GM23338 (cell line): ENCODE measurements around the gene KIAA1755. TPM values are rescaled to one million over a fixed set of nuclear protein-coding genes. Genes with fewer than 3 reads are reported as not detected.

Experiments used
- ATAC-seq: fragments of 200-7000 bp; cut with Tn5 transposase; 3 replicates; pipeline ENCODE4 v1.9.1; 2020
- DNase-seq: peaks from one replicate; pipeline ENCODE4 v3.0.0-alpha.2; 2015; ENCODE audit warnings: low spot score
- H2AFZ ChIP-seq: fragments of 200-600 bp; sonication (generic); 2 replicates; pipeline ENCODE4 v1.8.0; 2016; ENCODE audit warnings: antibody characterized with exemption, mild to moderate bottlenecking, moderate library complexity
- H3F3A ChIP-seq: fragments of 200-600 bp; sonication (generic); replicated peaks from 2 replicates; pipeline ENCODE4 v1.8.0; 2017; ENCODE audit warnings: antibody characterized with exemption, mixed run types, low read depth
- H3K27ac ChIP-seq: fragments of 200-600 bp; sonication (generic); 2 replicates; pipeline ENCODE4 v1.6.1; 2016; ENCODE audit warnings: low read depth
- H3K27me3 ChIP-seq: fragments of 200-600 bp; sonication (generic); 2 replicates; pipeline ENCODE4 v1.8.0; 2016; ENCODE audit warnings: mild to moderate bottlenecking, mixed run types, moderate library complexity; ENCODE audit not compliant: insufficient read depth
- H3K36me3 ChIP-seq: fragments of 200-600 bp; sonication (generic); 2 replicates; pipeline ENCODE4 v1.8.0; 2016; ENCODE audit warnings: mild to moderate bottlenecking; ENCODE audit not compliant: insufficient read depth
- H3K4me1 ChIP-seq: fragments of 200-600 bp; sonication (generic); 2 replicates; pipeline ENCODE4 v1.8.0; 2016; ENCODE audit warnings: mild to moderate bottlenecking, moderate library complexity; ENCODE audit not compliant: insufficient read depth
- H3K4me2 ChIP-seq: fragments of 200-600 bp; sonication (generic); 2 replicates; pipeline ENCODE4 v1.7.1; 2017; ENCODE audit warnings: mixed run types
- H3K4me3 ChIP-seq: fragments of 200-600 bp; sonication (generic); 2 replicates; pipeline ENCODE4 v1.6.1; 2016; ENCODE audit warnings: mixed run types
- H3K79me2 ChIP-seq: fragments of 200-600 bp; sonication (generic); replicated peaks from 2 replicates; pipeline ENCODE4 v1.8.0; 2017; ENCODE audit warnings: mild to moderate bottlenecking; ENCODE audit not compliant: insufficient read depth
- H3K9me2 ChIP-seq: fragments of 200-600 bp; sonication (generic); 2 replicates; pipeline ENCODE4 v1.8.0; 2017; ENCODE audit not compliant: insufficient read depth
- H4K20me1 ChIP-seq: fragments of 200-600 bp; sonication (generic); replicated peaks from 2 replicates; pipeline ENCODE4 v1.8.0; 2017; ENCODE audit warnings: mild to moderate bottlenecking; ENCODE audit not compliant: insufficient read depth
- H3K27ac Mint-ChIP-seq: 2 replicates; pipeline ENCODE4 v1.8.0; 2020; ENCODE audit warnings: inconsistent platforms, mild to moderate bottlenecking, moderate library complexity, mixed read lengths
- H3K27me3 Mint-ChIP-seq: 3 replicates; pipeline ENCODE4 v1.8.0; 2022; ENCODE audit warnings: low read depth, mild to moderate bottlenecking, moderate library complexity, mixed read lengths, inconsistent platforms; ENCODE audit not compliant: insufficient read depth, poor library complexity
- H3K36me3 Mint-ChIP-seq: 3 replicates; pipeline ENCODE4 v1.8.0; 2021; ENCODE audit warnings: low read depth, mild to moderate bottlenecking, inconsistent platforms, moderate library complexity, mixed read lengths
- H3K4me1 Mint-ChIP-seq: 3 replicates; pipeline ENCODE4 v1.8.0; 2020; ENCODE audit warnings: mild to moderate bottlenecking, inconsistent platforms, mixed read lengths
- H3K4me3 Mint-ChIP-seq: 3 replicates; pipeline ENCODE4 v1.8.0; 2021; ENCODE audit warnings: moderate library complexity, mild to moderate bottlenecking, inconsistent platforms, mixed read lengths
- H3K9me3 Mint-ChIP-seq: 3 replicates; pipeline ENCODE4 v1.8.0; 2020; ENCODE audit warnings: moderate library complexity, mild to moderate bottlenecking, inconsistent platforms, mixed read lengths
- CREB1 ChIP-seq: fragments of 250-450 bp; sonication (Bioruptor Pico); IDR thresholded peaks from 2 replicates; pipeline ENCODE4 v1.5.0; 2020; ENCODE audit warnings: low read depth, mild to moderate bottlenecking, moderate library complexity
- CTCF ChIP-seq, 2 experiments: fragments of 200-600 bp in 1 of 2; sonication (generic) in 1 of 2; conservative IDR thresholded peaks; 2 replicates each; pipeline versions ENCODE4 v1.5.1 to v1.6.1; 2016 to 2017; ENCODE audit warnings: antibody characterized with exemption in 2 of 2, low read depth in 2 of 2, mild to moderate bottlenecking in 2 of 2, moderate library complexity in 1 of 2
- ETS1 ChIP-seq: IDR thresholded peaks from 2 replicates; pipeline ENCODE4 v1.6.1; 2016; ENCODE audit warnings: antibody characterized with exemption
- EZH2 ChIP-seq: fragments of 200-600 bp; sonication (generic); IDR thresholded peaks from one replicate; pipeline ENCODE4 v1.8.0; 2017; ENCODE audit warnings: antibody characterized with exemption, mild to moderate bottlenecking, low read depth; ENCODE audit not compliant: unreplicated experiment
- EZH2phosphoT487 ChIP-seq: fragments of 200-600 bp; sonication (generic); IDR thresholded peaks from one replicate; pipeline ENCODE4 v1.8.1; 2018; ENCODE audit warnings: antibody characterized with exemption; ENCODE audit not compliant: unreplicated experiment
- JUNB ChIP-seq: IDR thresholded peaks from one replicate; pipeline ENCODE4 v1.6.1; 2016; ENCODE audit warnings: antibody characterized with exemption; ENCODE audit not compliant: unreplicated experiment
- NANOG ChIP-seq: IDR thresholded peaks from 2 replicates; pipeline ENCODE4 v1.6.1; 2016; ENCODE audit warnings: antibody characterized with exemption, borderline replicate concordance
- POLR2AphosphoS5 ChIP-seq: IDR thresholded peaks from 2 replicates; pipeline ENCODE4 v1.6.1; 2016; ENCODE audit warnings: antibody characterized with exemption, low read depth
- REST ChIP-seq: IDR thresholded peaks from one replicate; pipeline ENCODE4 v1.6.1; 2018; ENCODE audit warnings: antibody characterized with exemption; ENCODE audit not compliant: unreplicated experiment
- STAT1 ChIP-seq: IDR thresholded peaks from one replicate; pipeline ENCODE4 v1.6.1; 2016; ENCODE audit warnings: antibody characterized with exemption; ENCODE audit not compliant: unreplicated experiment
- ZNF114 ChIP-seq: fragments of 250-450 bp; sonication (Bioruptor Pico); IDR thresholded peaks from 2 replicates; pipeline ENCODE4 v1.5.0; 2020; ENCODE audit warnings: mild to moderate bottlenecking, moderate library complexity
- ZNF331 ChIP-seq: fragments of 250-450 bp; sonication (Bioruptor Pico); IDR thresholded peaks from 2 replicates; pipeline ENCODE4 v1.5.0; 2020; ENCODE audit warnings: low read depth, mild to moderate bottlenecking, moderate library complexity
- ZNF462 ChIP-seq: fragments of 250-450 bp; sonication (Bioruptor Pico); IDR thresholded peaks from 2 replicates; pipeline ENCODE4 v1.5.0; 2020; ENCODE audit warnings: mild to moderate bottlenecking, moderate library complexity
- polyA plus RNA-seq: library from polyadenylated mRNA; unstranded; fragments of >200 nt; fragmentation: Nextera tagmentation; extraction: Ambion mirVana; gene quantifications from 2 replicates; pipeline ENCODE4 v1.2.1, GENCODE V29; 2016
- total RNA-seq: library from RNA; depleted of rRNA; stranded (reverse); fragments of >200 nt; shearing (Covaris generic); gene quantifications from 2 replicates; pipeline ENCODE4 v1.2.3, GENCODE V29; 2014

The KIAA1755 gene
- total and polyA plus RNA-seq, 2 experiments from 2014 or later = 0.28 TPM; not detected in 1

GRCh38 chr20:38192323-38192885 lies 68.1 kb downstream of the KIAA1755 start:
- H3K27ac ChIP-seq = no peak overlapping the region
- H3K4me2 ChIP-seq = no peak overlapping the region
- no peak overlapping the region for H2AFZ ChIP-seq
- Mint-ChIP-seq H3K27me3 (peaks cover 4% of the 10 kb centered on the region), H3K9me3 (peaks cover 6% of the 10 kb centered on the region), H3K4me1 (peaks cover 3% of the 10 kb centered on the region; the same call in 1 of the 3 replicates), H3K4me3 (no peak overlapping the region), H3K36me3 (0 out of 3 replicates have a peak, but pooled peaks cover 5% of the 10 kb centered on the region), H3K27ac (no peak overlapping the region)
- ATAC-seq (no peak), DNase-seq (no peak)
- H3K79me2 ChIP-seq = no peaks in the 10 kb centered on the region
- H3K4me1 ChIP-seq = peaks cover under 1% of the 10 kb centered on the region; the same call in 1 of the 2 replicates
- no peaks in the 10 kb centered on the region for H4K20me1 ChIP-seq
- no peak overlapping the region for H3K4me3 ChIP-seq
- no peaks in the 10 kb centered on the region for H3K36me3 ChIP-seq
- TF ChIP-seq JUNB (no peak), CREB1 (CRISPR knock-in tag) (no peak), NANOG (no peak), STAT1 (no peak), ETS1 (no peak), REST (no peak), CTCF (conservative IDR thresholded peaks at IDR 0.05; ENCODE audit: low read depth in 2 of 2) (no peak), ZNF331 (CRISPR knock-in tag) (no peak), EZH2phosphoT487 (no peak), ZNF462 (CRISPR knock-in tag) (no peak), EZH2 (no peak), ZNF114 (no peak), POLR2AphosphoS5 (no peak)
- no peaks in the 10 kb centered on the region for H3K27me3 ChIP-seq
- H3F3A ChIP-seq = no peaks in the 10 kb centered on the region
- H3K9me2 ChIP-seq = no peaks in the 10 kb centered on the region
